Retinal pigment epithelial cell (primary cell): ENCODE measurements around the gene DYRK1A.

Source experiments
- DNase-seq: peaks from one replicate; pipeline ENCODE4 v3.0.0-alpha.2; 2010; ENCODE audit warnings: low read depth
- H3K4me3 ChIP-seq: 2 replicates; pipeline ENCODE4 v1.5.1; 2011; ENCODE audit warnings: mild to moderate bottlenecking, low read length, control low read depth, moderate library complexity
- TF ChIP-seq, protein P1 (sequence below): conservative IDR thresholded peaks from 2 replicates; pipeline ENCODE4 v1.5.1; 2011; ENCODE audit warnings: low read depth, low read length, control low read depth, inconsistent platforms

The DYRK1A gene

DNA sequence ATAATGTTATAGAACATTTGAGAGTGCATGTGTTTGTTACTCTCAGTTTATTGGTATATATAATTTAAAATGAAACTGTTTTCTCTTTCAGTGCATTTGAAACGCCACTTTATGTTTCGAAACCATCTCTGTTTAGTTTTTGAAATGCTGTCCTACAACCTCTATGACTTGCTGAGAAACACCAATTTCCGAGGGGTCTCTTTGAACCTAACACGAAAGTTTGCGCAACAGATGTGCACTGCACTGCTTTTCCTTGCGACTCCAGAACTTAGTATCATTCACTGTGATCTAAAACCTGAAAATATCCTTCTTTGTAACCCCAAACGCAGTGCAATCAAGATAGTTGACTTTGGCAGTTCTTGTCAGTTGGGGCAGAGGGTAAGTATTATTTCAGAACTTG is 123.5 kb downstream of the DYRK1A start:
- TF ChIP-seq, protein P1, sequence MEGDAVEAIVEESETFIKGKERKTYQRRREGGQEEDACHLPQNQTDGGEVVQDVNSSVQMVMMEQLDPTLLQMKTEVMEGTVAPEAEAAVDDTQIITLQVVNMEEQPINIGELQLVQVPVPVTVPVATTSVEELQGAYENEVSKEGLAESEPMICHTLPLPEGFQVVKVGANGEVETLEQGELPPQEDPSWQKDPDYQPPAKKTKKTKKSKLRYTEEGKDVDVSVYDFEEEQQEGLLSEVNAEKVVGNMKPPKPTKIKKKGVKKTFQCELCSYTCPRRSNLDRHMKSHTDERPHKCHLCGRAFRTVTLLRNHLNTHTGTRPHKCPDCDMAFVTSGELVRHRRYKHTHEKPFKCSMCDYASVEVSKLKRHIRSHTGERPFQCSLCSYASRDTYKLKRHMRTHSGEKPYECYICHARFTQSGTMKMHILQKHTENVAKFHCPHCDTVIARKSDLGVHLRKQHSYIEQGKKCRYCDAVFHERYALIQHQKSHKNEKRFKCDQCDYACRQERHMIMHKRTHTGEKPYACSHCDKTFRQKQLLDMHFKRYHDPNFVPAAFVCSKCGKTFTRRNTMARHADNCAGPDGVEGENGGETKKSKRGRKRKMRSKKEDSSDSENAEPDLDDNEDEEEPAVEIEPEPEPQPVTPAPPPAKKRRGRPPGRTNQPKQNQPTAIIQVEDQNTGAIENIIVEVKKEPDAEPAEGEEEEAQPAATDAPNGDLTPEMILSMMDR = no peak
- H3K4me3 ChIP-seq = no peak overlapping the region
- DNase-seq = no peak

DNA sequence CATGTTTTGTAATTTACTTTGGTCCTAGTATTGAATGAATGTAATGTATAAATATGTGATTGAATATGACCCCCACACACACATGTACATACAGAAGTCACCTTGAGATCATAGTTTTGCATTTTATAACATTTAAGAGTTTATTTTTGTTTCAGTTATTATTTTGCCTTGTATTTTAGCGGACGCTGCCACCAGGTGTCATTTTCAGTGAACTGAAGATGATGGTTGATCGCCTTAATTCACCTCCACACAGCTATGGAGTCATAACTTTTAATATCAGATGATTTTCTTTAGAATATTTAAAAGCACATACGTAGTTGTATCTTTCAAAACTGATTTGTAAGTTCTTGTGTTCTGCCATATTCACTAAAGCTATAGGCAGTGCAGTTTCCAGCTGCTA is 130.4 kb downstream of the DYRK1A start:
- TF ChIP-seq, protein P1 = peak; percentile 27
- no peak for DNase-seq
- no peak overlapping the region for H3K4me3 ChIP-seq

DNA sequence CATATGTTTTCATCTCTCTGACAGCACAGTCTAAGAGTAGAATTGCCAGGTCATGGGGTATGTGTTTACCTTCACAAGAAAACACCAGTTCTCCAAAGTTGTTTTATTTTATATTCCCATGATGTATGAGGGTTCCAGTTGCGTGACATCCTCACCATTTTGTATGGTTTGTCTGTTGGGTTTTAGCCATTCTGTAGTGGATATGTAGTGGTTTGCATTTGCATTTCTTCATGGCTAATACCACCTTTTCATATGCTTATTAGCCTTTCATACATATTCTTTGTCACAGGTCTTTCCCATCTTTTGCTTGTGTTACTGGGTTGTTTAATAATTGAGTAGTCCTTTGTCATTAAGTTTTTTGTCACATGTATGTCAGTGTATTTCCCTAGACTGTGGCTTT is 132.1 kb downstream of the DYRK1A start:
- H3K4me3 ChIP-seq = no peak overlapping the region
- DNase-seq = no peak
- TF ChIP-seq, protein P1 = no peak

DNA sequence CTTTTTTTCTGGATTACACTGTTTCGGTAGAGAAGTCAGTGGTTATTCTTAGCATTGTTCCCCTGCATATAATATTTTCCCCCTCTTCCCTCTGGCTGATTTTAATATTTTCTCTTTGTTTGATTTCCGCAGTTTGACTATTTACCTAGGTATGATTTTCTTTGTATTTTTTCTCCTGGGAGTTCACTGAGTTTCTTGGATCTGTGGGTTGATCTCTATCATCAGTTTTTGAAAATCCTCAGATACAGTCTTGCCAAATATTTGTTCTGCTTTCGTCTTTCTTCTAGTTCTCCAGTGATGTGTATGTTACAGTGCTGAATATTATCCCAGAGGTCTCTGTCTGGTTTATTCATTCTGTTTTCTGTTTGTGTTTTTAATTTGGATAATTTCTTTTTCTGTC is 136.4 kb downstream of the DYRK1A start:
- DNase-seq = no peak
- H3K4me3 ChIP-seq = no peak overlapping the region
- TF ChIP-seq, protein P1 = no peak

DNA sequence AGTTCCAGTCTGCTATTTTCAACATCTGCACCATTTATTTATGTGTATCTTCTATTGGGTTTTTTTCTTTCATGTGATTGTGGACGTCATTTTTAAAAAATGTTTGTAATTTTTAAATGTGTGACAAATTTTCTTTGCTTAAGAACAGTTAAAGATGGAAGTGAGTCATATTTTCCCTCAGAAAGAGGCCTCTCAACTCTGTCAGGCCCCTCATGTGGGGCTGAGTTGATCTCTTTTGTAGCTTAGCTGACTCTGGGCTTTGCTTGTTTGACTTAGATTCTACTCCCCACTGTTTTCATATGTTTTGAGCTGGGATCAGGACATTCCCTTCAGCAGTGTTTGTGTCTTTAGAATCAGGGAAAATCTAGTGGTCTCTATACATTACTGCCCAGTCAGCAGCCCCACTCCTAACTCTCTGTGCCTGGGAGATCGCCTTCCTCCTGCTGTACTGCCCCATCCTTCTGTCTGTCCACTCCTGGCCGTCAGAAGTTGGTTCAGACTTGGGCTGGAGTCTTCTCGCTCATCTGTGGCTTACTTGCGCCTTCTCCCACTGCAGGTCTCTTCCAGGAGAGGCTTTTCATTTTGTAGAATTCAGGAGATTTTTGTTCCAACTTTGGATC is 137.4 kb downstream of the DYRK1A start:
- peak; percentile 56 for DNase-seq
- TF ChIP-seq, protein P1 = no peak
- no peak overlapping the region for H3K4me3 ChIP-seq

DNA sequence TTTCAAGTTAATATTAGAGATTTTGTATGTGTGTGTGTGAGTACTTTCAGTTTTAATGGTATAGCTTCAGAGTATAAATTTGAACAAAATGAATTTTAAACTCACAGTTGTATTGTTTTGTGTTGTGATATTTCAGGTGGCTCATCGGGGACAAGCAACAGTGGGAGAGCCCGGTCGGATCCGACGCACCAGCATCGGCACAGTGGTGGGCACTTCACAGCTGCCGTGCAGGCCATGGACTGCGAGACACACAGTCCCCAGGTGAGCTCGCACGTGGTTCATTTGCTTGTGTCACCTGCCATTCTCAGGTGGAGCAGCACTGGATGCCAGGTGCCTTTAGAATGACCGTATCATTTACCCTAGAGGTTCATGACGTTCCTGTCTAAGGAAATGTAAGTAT is 139.4 kb downstream of the DYRK1A start:
- H3K4me3 ChIP-seq = no peak overlapping the region
- TF ChIP-seq, protein P1 = no peak
- no peak for DNase-seq

DNA sequence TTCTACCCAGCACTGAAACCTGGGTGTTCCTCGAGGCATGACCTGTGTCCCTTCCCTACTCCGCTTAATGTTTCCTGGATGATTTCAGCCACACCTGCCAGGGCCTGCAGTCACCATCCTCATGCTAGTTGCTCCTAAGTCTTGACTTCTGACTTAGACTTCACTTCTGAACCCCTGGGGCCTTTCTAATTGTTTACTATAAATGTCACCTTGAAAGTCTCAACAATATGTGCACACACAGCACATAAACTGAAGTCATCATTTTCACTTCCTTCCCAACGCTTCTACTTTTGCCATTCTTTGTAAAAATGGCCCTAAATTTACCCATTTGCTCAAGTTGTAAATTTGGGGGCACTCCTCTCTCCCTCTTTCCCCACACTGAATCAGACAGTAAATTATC is 141.1 kb downstream of the DYRK1A start:
- no peak overlapping the region for H3K4me3 ChIP-seq
- no peak for DNase-seq
- TF ChIP-seq, protein P1 = no peak
